ENCODE measurements around the gene ZNF740. TPM values are rescaled to one million over a fixed set of nuclear protein-coding genes. Genes with fewer than 3 reads are reported as not detected.

The ZNF740 gene
- total RNA-seq, 2 experiments from 2014 or later = 32.6 to 37.5 TPM

GRCh38 chr12:53187145-53187899, 6.8 kb downstream of the ZNF740 start:
- Mint-ChIP-seq H3K4me1 (ENCODE audit: low read depth) (peaks cover 27% of the 10 kb centered on the region), H3K9me3 (no peaks in the 10 kb centered on the region), H3K4me3 (no peak overlapping the region), H3K27ac (peak overlapping the region; percentile 1), H3K27me3 (no peaks in the 10 kb centered on the region), H3K36me3 (peaks cover 55% of the 10 kb centered on the region)
- POLR2A ChIA-PET = interaction anchor here (0.9 to 3.1 kb wide), 2 partner anchors 12 to 16 kb away, joined by 3 to 15 read pairs; no protein-coding TSS in a partner anchor
- intact Hi-C loops (cut with micrococcal nuclease) = no loop called here
- DNase-seq = no peak
- CTCF ChIA-PET = interaction anchor here (0.5 to 6.6 kb wide), 9 partner anchors 12 to 258 kb away, joined by 3 to 53 read pairs (median 4); no protein-coding TSS in a partner anchor

GRCh38 chr12:53190108-53190729, 9.7 kb downstream of the ZNF740 start:
- CTCF ChIA-PET = interaction anchor here (0.7 to 6.6 kb wide), 7 partner anchors 9 to 124 kb away, joined by 3 to 53 read pairs (median 9); partner anchors contain the start of genes CSAD and ZNF740
- intact Hi-C loops (cut with micrococcal nuclease) = loop anchor here (1.0 kb wide), 2 partner anchors 31 to 124 kb away; no protein-coding TSS in a partner anchor
- POLR2A ChIA-PET = interaction anchor here (0.9 kb wide), 1 partner anchor 10 kb away, joined by 3 read pairs; no protein-coding TSS in a partner anchor
- Mint-ChIP-seq H3K4me3 (no peak overlapping the region), H3K36me3 (peaks cover 55% of the 10 kb centered on the region), H3K27me3 (no peaks in the 10 kb centered on the region), H3K27ac (peak overlapping the region; percentile 72), H3K9me3 (no peaks in the 10 kb centered on the region), H3K4me1 (ENCODE audit: low read depth) (peaks cover 6% of the 10 kb centered on the region)
- DNase-seq = peak; percentile 62

- Mint-ChIP-seq H3K4me3 (no peak overlapping the region), H3K27ac (no peak overlapping the region), H3K27me3 (no peaks in the 10 kb centered on the region), H3K4me1 (ENCODE audit: low read depth) (peaks cover 6% of the 10 kb centered on the region), H3K36me3 (peaks cover 52% of the 10 kb centered on the region), H3K9me3 (no peaks in the 10 kb centered on the region)
- intact Hi-C loops (cut with micrococcal nuclease) = no loop called here
- ChIA-PET CTCF (interaction anchor here (2.0 to 6.6 kb wide), 2 partner anchors 15 to 31 kb away, joined by 9 to 53 read pairs; no protein-coding TSS in a partner anchor), POLR2A (no interaction called here)
- no peak for DNase-seq
These were observed 10.8 kb downstream of the ZNF740 start for GRCh38 chr12:53191096-53191884.

GRCh38 chr12:53191885-53192530, 11.5 kb downstream of the ZNF740 start:
- Mint-ChIP-seq H3K27ac (no peak overlapping the region), H3K9me3 (no peaks in the 10 kb centered on the region), H3K4me1 (ENCODE audit: low read depth) (peaks cover 9% of the 10 kb centered on the region), H3K27me3 (no peaks in the 10 kb centered on the region), H3K36me3 (peaks cover 52% of the 10 kb centered on the region), H3K4me3 (no peak overlapping the region)
- intact Hi-C loops (cut with micrococcal nuclease) = no loop called here
- CTCF ChIA-PET = interaction anchor here (6.6 kb wide), 1 partner anchor 32 kb away, joined by 53 read pairs; no protein-coding TSS in a partner anchor
- POLR2A ChIA-PET = no interaction called here
- DNase-seq = no peak

- no peaks in the 10 kb centered on the region for H3K9me3 Mint-ChIP-seq
- POLR2A ChIA-PET = no interaction called here
- H3K4me1 Mint-ChIP-seq (ENCODE audit: low read depth) = peaks cover 11% of the 10 kb centered on the region
- DNase-seq = no peak
- H3K27me3 Mint-ChIP-seq = no peaks in the 10 kb centered on the region
- CTCF ChIA-PET = interaction anchor here (6.6 kb wide), 1 partner anchor 33 kb away, joined by 53 read pairs; no protein-coding TSS in a partner anchor
- H3K4me3 Mint-ChIP-seq = no peak overlapping the region
- H3K27ac Mint-ChIP-seq = no peak overlapping the region
- peaks cover 49% of the 10 kb centered on the region for H3K36me3 Mint-ChIP-seq
- intact Hi-C loops (cut with micrococcal nuclease) = no loop called here
These were observed 12.1 kb downstream of the ZNF740 start for GRCh38 chr12:53192531-53193021.

GRCh38 chr12:53193040-53193439, 12.5 kb downstream of the ZNF740 start:
- H3K36me3 Mint-ChIP-seq = peaks cover 50% of the 10 kb centered on the region
- no peaks in the 10 kb centered on the region for H3K27me3 Mint-ChIP-seq
- no peak for DNase-seq
- no peak overlapping the region for H3K4me3 Mint-ChIP-seq
- H3K4me1 Mint-ChIP-seq (ENCODE audit: low read depth) = peaks cover 15% of the 10 kb centered on the region
- no peaks in the 10 kb centered on the region for H3K9me3 Mint-ChIP-seq
- CTCF ChIA-PET = interaction anchor here (0.7 to 6.6 kb wide), 2 partner anchors 33 to 128 kb away, joined by 4 to 53 read pairs; partner anchors contain the start of gene AAAS
- H3K27ac Mint-ChIP-seq = no peak overlapping the region
- POLR2A ChIA-PET = no interaction called here
- intact Hi-C loops (cut with micrococcal nuclease) = no loop called here

- ChIA-PET CTCF (interaction anchor here (1.0 to 5.4 kb wide), 5 partner anchors 19 to 128 kb away, joined by 3 to 38 read pairs (median 6); no protein-coding TSS in a partner anchor), POLR2A (interaction anchor here (1.3 to 1.8 kb wide), 2 partner anchors 13 to 77 kb away, joined by 3 to 6 read pairs; partner anchors contain the start of gene ITGB7)
- no peak overlapping the region for H3K4me3 Mint-ChIP-seq
- intact Hi-C loops (cut with micrococcal nuclease) = no loop called here
- H3K27ac Mint-ChIP-seq = no peak overlapping the region
- H3K27me3 Mint-ChIP-seq = no peaks in the 10 kb centered on the region
- peaks cover 26% of the 10 kb centered on the region for H3K4me1 Mint-ChIP-seq (ENCODE audit: low read depth)
- peaks cover 46% of the 10 kb centered on the region for H3K36me3 Mint-ChIP-seq
- no peak for DNase-seq
- H3K9me3 Mint-ChIP-seq = no peaks in the 10 kb centered on the region
These were observed 13.6 kb downstream of the ZNF740 start for GRCh38 chr12:53193985-53194716.

GRCh38 chr12:53194973-53195372, 14.5 kb downstream of the ZNF740 start:
- intact Hi-C loops (cut with micrococcal nuclease) = no loop called here
- Mint-ChIP-seq H3K27me3 (no peaks in the 10 kb centered on the region), H3K27ac (no peak overlapping the region), H3K4me1 (ENCODE audit: low read depth) (peaks cover 30% of the 10 kb centered on the region), H3K36me3 (peaks cover 48% of the 10 kb centered on the region), H3K9me3 (no peaks in the 10 kb centered on the region), H3K4me3 (no peak overlapping the region)
- ChIA-PET POLR2A (interaction anchor here (1.3 to 1.8 kb wide), 3 partner anchors 12 to 76 kb away, joined by 3 to 6 read pairs (median 6); partner anchors contain the start of gene ITGB7), CTCF (interaction anchor here (0.8 to 5.4 kb wide), 7 partner anchors 18 to 129 kb away, joined by 3 to 38 read pairs (median 6); partner anchors contain the start of gene ESPL1)
- DNase-seq = no peak

GRCh38 chr12:53195516-53196420, 15.2 kb downstream of the ZNF740 start:
- peaks cover 50% of the 10 kb centered on the region for H3K36me3 Mint-ChIP-seq
- no peaks in the 10 kb centered on the region for H3K9me3 Mint-ChIP-seq
- ChIA-PET POLR2A (interaction anchor here (1.4 to 1.8 kb wide), 2 partner anchors 11 to 14 kb away, joined by 6 read pairs; partner anchors contain the start of gene ITGB7), CTCF (interaction anchor here (0.8 to 5.4 kb wide), 6 partner anchors 17 to 130 kb away, joined by 5 to 38 read pairs (median 6); partner anchors contain the start of gene ESPL1)
- H3K27ac Mint-ChIP-seq = no peak overlapping the region
- DNase-seq = no peak
- intact Hi-C loops (cut with micrococcal nuclease) = no loop called here
- no peaks in the 10 kb centered on the region for H3K27me3 Mint-ChIP-seq
- peaks cover 34% of the 10 kb centered on the region for H3K4me1 Mint-ChIP-seq (ENCODE audit: low read depth)
- no peak overlapping the region for H3K4me3 Mint-ChIP-seq

GRCh38 chr12:53196486-53196885, 16.0 kb downstream of the ZNF740 start:
- H3K4me3 Mint-ChIP-seq = no peak overlapping the region
- CTCF ChIA-PET = interaction anchor here (1.6 to 5.6 kb wide), 9 partner anchors 8 to 131 kb away, joined by 3 to 61 read pairs (median 13); partner anchors contain the start of genes ESPL1 and MYG1
- H3K36me3 Mint-ChIP-seq = peaks cover 51% of the 10 kb centered on the region
- H3K27me3 Mint-ChIP-seq = no peaks in the 10 kb centered on the region
- POLR2A ChIA-PET = no interaction called here
- intact Hi-C loops (cut with micrococcal nuclease) = no loop called here
- no peak for DNase-seq
- no peaks in the 10 kb centered on the region for H3K9me3 Mint-ChIP-seq
- peaks cover 40% of the 10 kb centered on the region for H3K4me1 Mint-ChIP-seq (ENCODE audit: low read depth)
- no peak overlapping the region for H3K27ac Mint-ChIP-seq

All from activated CD4-positive, alpha-beta memory T cell treated with anti-CD3 and anti-CD28 coated beads for 36 hours (primary cell).